Loucy (cell line): ENCODE data around the gene DPYSL3.
A peak's percentile ranks its signal among the peaks of the same experiment; 100 is the strongest.

Source experiments
- H2AFZ ChIP-seq: fragments of 200-600 bp; sonication (generic); 2 replicates; pipeline ENCODE4 v1.6.0; 2016; ENCODE audit warnings: antibody characterized with exemption, mild to moderate bottlenecking, low read length, moderate library complexity
- H3F3A ChIP-seq: fragments of 200-600 bp; 2 replicates; pipeline ENCODE4 v1.6.0; 2016; ENCODE audit warnings: antibody characterized with exemption, low read depth, mild to moderate bottlenecking
- H3K27me3 ChIP-seq: fragments of 200-600 bp; sonication (generic); 2 replicates; pipeline ENCODE4 v1.6.1; 2014; ENCODE audit warnings: low read length, mild to moderate bottlenecking; ENCODE audit not compliant: insufficient read depth, poor library complexity, severe bottlenecking
- H3K36me3 ChIP-seq: fragments of 200-600 bp; sonication (generic); 2 replicates; pipeline ENCODE4 v1.6.1; 2016; ENCODE audit warnings: low read length; ENCODE audit not compliant: insufficient read depth
- H3K4me1 ChIP-seq: fragments of 200-600 bp; sonication (generic); 2 replicates; pipeline ENCODE4 v1.5.1; 2014; ENCODE audit warnings: low read length, mild to moderate bottlenecking; ENCODE audit not compliant: insufficient read depth, poor library complexity, severe bottlenecking
- H3K4me2 ChIP-seq: fragments of 200-600 bp; sonication (generic); 2 replicates; pipeline ENCODE4 v1.6.0; 2014; ENCODE audit warnings: antibody characterized with exemption, low read length, low read depth, mild to moderate bottlenecking; ENCODE audit not compliant: poor library complexity, severe bottlenecking
- H3K4me3 ChIP-seq: fragments of 200-600 bp; sonication (generic); 2 replicates; pipeline ENCODE4 v1.5.1; 2014; ENCODE audit warnings: low read length, mild to moderate bottlenecking, mixed read lengths; ENCODE audit not compliant: poor library complexity, severe bottlenecking
- H3K79me2 ChIP-seq: fragments of 200-600 bp; sonication (generic); 2 replicates; pipeline ENCODE4 v1.6.1; 2014; ENCODE audit warnings: low read length; ENCODE audit not compliant: insufficient read depth
- H3K9ac ChIP-seq: fragments of 200-600 bp; sonication (generic); 2 replicates; pipeline ENCODE4 v1.6.0; 2014; ENCODE audit warnings: mild to moderate bottlenecking, low read depth, low read length, moderate library complexity; ENCODE audit not compliant: poor library complexity, severe bottlenecking
- H3K9me2 ChIP-seq: fragments of 200-600 bp; sonication (generic); replicated peaks from 2 replicates; pipeline ENCODE4 v1.6.1; 2016; ENCODE audit warnings: low read depth, low read length, mixed read lengths
- H3K9me3 ChIP-seq: fragments of 200-600 bp; sonication (generic); 2 replicates; pipeline ENCODE4 v1.6.1; 2014; ENCODE audit warnings: mild to moderate bottlenecking, antibody characterized with exemption, low read length, low read depth; ENCODE audit not compliant: insufficient read depth
- H4K20me1 ChIP-seq: fragments of 200-600 bp; sonication (generic); 2 replicates; pipeline ENCODE4 v1.6.0; 2014; ENCODE audit warnings: antibody characterized with exemption, low read length, mild to moderate bottlenecking; ENCODE audit not compliant: insufficient read depth, poor library complexity, severe bottlenecking
- CTCF ChIP-seq: fragments of 200-600 bp; sonication (generic); conservative IDR thresholded peaks from 2 replicates; pipeline ENCODE4 v1.5.1; 2014; ENCODE audit warnings: mild to moderate bottlenecking, antibody characterized with exemption, low read length
- EZH2phosphoT487 ChIP-seq: fragments of 200-600 bp; IDR thresholded peaks from 2 replicates; pipeline ENCODE4 v1.6.1; 2018; ENCODE audit warnings: antibody characterized with exemption, mild to moderate bottlenecking, moderate library complexity, borderline replicate concordance

The DPYSL3 gene

GRCh38 chr5:147455822-147456450 lies 53.9 kb downstream of the DPYSL3 start:
- TF ChIP-seq EZH2phosphoT487: no peak
- Histone ChIP-seq H4K20me1 (no peaks in the 10 kb centered on the region), H3K36me3 (no peaks in the 10 kb centered on the region), H3K9ac (no peak overlapping the region), H3K27me3 (no peaks in the 10 kb centered on the region), H3K9me3 (no peaks in the 10 kb centered on the region), H3K4me3 (no peak overlapping the region), H3K4me2 (no peak overlapping the region), H3F3A (no peaks in the 10 kb centered on the region), H3K79me2 (no peaks in the 10 kb centered on the region), H3K9me2 (no peaks in the 10 kb centered on the region), H3K4me1 (no peaks in the 10 kb centered on the region), H2AFZ (no peak overlapping the region)

DNA sequence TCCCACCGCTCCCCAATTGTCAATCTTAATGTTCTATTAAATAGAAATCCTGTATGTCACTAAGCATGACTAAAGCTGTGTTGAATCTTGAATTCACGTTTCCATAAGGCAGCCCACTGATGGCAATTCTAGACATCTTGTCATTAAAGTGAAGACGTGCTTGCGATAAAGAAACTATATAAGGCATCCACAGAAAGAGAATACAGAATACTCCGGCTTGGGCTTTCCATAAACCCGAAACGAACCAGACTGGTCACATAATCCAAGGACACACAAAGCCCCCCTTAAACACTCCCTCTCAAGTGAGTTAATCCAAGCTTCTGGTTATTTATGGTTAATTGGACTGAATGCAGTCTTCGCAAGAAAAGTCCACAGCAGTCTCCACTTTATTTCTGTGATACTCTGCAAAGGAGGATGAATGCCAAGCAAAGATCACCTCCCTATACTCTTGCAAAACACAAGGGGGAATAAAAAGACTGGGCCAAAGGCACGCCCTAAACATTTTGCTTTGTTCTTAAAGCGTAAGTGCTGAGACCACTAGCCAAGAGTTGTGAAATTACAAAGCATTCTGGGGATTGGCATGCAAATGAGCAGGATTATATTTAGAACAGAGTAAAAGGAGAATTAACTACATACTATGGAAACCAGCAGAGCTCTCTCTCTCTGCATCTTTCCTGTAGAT lies 54.7 kb downstream of the DPYSL3 start:
- H3F3A ChIP-seq: no peaks in the 10 kb centered on the region
- no peak overlapping the region for H3K4me3 ChIP-seq
- no peaks in the 10 kb centered on the region for H3K36me3 ChIP-seq
- H4K20me1 ChIP-seq: no peaks in the 10 kb centered on the region
- H3K4me1 ChIP-seq: no peaks in the 10 kb centered on the region
- no peak overlapping the region for H3K4me2 ChIP-seq
- H3K9me2 ChIP-seq: no peaks in the 10 kb centered on the region
- H2AFZ ChIP-seq: no peak overlapping the region
- H3K27me3 ChIP-seq: no peaks in the 10 kb centered on the region
- no peak overlapping the region for H3K9ac ChIP-seq
- no peaks in the 10 kb centered on the region for H3K9me3 ChIP-seq
- no peaks in the 10 kb centered on the region for H3K79me2 ChIP-seq
- no peak for TF ChIP-seq EZH2phosphoT487
- TF ChIP-seq CTCF: no peak

DNA sequence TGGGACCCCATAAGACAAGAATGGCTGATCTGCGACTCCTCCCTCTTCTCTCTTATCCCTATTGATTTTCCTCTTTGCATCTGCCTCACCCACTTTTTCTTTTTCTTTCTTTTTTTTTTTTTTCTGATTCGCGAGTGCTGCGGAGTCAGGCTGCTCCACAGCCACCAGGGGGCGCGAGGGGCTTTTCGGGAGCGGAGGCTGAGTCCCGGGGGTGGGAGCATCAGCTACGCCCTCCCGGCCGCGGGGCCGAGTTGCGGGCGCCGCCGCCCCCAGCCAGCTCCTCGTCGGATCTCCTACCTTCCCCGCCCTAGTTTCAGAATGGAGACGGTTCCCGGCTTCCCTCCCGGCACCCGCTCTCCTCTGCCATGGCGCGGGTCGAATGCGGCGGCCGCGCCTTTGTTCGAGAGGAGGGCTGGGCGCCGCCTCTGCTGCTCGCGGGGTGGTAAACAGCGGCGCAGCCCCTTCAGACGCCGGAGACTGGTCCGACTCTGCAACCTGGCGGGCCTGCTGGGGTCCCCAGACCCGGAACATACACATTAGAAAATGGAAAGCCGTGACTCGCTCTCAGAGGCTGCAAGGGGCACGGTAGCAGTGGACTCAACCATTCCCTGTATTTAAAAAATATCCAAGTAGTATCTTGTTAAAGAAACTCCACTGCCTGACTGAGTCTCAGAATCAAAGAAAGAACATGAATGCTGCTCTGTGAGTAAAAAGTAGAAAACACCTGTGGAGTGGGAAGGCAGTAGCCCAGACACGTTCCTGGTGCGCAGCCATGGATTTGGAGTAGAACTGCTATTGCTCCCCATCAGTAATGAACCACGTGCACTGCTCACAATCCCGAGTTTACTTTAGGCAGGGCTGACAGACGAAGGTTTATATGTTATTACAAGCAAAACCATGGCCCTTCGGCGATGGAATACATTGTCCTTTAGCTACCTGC lies 55.7 kb downstream of the DPYSL3 start:
- H3K4me3 ChIP-seq: no peak overlapping the region
- no peak overlapping the region for H2AFZ ChIP-seq
- H4K20me1 ChIP-seq: no peaks in the 10 kb centered on the region
- H3K36me3 ChIP-seq: no peaks in the 10 kb centered on the region
- H3F3A ChIP-seq: no peaks in the 10 kb centered on the region
- H3K4me2 ChIP-seq: no peak overlapping the region
- H3K9me2 ChIP-seq: no peaks in the 10 kb centered on the region
- H3K9me3 ChIP-seq: no peaks in the 10 kb centered on the region
- H3K79me2 ChIP-seq: no peaks in the 10 kb centered on the region
- H3K4me1 ChIP-seq: no peaks in the 10 kb centered on the region
- H3K9ac ChIP-seq: no peak overlapping the region
- no peaks in the 10 kb centered on the region for H3K27me3 ChIP-seq
- TF ChIP-seq EZH2phosphoT487 (no peak), CTCF (peak; percentile 36; the same call in 1 of the 2 replicates)
